ENCODE results near the gene SHISA6.

Gene SHISA6

DNA sequence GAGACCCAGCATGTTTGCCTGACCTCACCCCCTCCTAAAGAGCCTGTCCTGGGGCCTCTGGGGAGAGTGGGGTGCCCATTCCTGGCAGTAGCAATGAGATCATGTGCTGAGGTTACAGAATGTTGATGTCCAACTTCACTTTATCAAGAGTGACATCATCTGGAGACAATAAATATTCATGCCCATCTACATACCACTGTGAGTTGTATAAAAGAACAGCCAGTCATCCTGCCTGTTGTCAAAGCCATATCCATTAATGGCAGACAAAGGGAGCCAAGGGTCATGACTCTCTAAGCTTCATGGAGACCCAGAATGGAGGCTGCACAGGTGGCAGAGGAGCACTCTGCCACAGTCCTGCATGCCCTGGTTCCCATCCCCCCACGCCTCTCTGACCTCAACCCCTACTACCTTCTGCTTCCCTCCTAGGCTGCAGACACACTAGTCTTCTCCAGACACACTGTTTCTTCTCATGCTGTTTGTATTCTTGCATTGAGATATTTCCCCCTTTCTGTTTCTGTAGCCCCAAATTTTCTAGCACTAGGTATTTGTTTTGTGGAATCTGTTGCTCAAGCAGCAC lies 27.1 kb downstream of the SHISA6 start:
- peaks cover 15% of the 10 kb centered on the region for H3K9me3 ChIP-seq (ENCODE audit: insufficient read depth, low read depth, low read length)
- H3K4me3 ChIP-seq (ENCODE audit: low read length) = no peak overlapping the region
- no peaks in the 10 kb centered on the region for H3K36me3 ChIP-seq (ENCODE audit: insufficient read depth, low read depth, low read length)
- H3K9ac ChIP-seq (ENCODE audit: low read depth, low read length) = no peak overlapping the region
- H3K27me3 ChIP-seq (ENCODE audit: insufficient read depth, low read length) = no peaks in the 10 kb centered on the region
- H3K27ac ChIP-seq (ENCODE audit: low read length) = no peak overlapping the region
- no peaks in the 10 kb centered on the region for H3K4me1 ChIP-seq (ENCODE audit: insufficient read depth, low read length)

DNA sequence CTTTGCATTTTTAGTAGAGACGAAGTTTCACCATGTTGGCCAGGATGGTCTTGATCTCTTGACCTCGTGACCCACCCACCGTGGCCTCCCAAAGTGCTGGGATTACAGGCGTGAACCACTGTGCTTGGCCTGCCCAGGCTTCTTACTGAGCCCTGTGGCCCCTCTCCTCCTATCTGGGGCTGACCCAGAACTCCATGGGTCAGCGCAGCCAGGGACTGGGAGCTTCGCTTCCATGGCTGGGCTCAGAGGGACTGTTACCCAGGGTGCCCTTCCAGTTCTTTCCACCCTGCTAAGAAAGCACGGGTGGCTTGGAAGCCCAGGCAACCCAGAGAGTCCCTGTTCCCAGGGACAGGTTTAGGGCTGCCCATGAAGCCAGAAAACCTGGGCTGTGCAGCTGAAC lies 28.2 kb downstream of the SHISA6 start:
- Histone ChIP-seq H3K27ac (ENCODE audit: low read length) (no peak overlapping the region), H3K27me3 (ENCODE audit: insufficient read depth, low read length) (no peaks in the 10 kb centered on the region), H3K9ac (ENCODE audit: low read depth, low read length) (no peak overlapping the region), H3K36me3 (ENCODE audit: insufficient read depth, low read depth, low read length) (no peaks in the 10 kb centered on the region), H3K9me3 (ENCODE audit: insufficient read depth, low read depth, low read length) (peaks cover 4% of the 10 kb centered on the region; the same call in 1 of the 2 replicates), H3K4me1 (ENCODE audit: insufficient read depth, low read length) (no peaks in the 10 kb centered on the region), H3K4me3 (ENCODE audit: low read length) (no peak overlapping the region)

DNA sequence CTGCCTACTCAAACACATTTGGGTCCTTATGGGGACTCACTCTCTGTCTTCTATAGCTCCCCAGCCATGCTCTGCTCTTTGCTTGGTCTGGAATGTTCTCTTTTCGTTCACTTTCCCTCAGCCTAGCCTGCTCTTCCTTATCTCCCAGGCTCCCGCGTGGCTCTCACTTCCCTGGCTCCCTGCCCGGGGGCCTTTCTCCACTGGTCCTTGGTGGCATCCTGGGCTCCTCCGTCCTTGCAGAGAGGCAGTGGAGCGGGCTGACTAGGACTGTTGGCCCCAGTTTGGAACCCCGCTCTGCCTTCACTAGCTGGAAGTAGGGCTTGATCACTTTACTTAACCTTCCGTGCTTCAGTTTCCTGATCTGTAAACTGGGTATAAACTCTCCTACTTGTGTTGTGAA lies 31.2 kb downstream of the SHISA6 start:
- Histone ChIP-seq H3K36me3 (ENCODE audit: insufficient read depth, low read depth, low read length) (no peaks in the 10 kb centered on the region), H3K4me1 (ENCODE audit: insufficient read depth, low read length) (no peaks in the 10 kb centered on the region), H3K9me3 (ENCODE audit: insufficient read depth, low read depth, low read length) (no peaks in the 10 kb centered on the region), H3K27me3 (ENCODE audit: insufficient read depth, low read length) (no peaks in the 10 kb centered on the region), H3K9ac (ENCODE audit: low read depth, low read length) (no peak overlapping the region), H3K27ac (ENCODE audit: low read length) (no peak overlapping the region), H3K4me3 (ENCODE audit: low read length) (no peak overlapping the region)

DNA sequence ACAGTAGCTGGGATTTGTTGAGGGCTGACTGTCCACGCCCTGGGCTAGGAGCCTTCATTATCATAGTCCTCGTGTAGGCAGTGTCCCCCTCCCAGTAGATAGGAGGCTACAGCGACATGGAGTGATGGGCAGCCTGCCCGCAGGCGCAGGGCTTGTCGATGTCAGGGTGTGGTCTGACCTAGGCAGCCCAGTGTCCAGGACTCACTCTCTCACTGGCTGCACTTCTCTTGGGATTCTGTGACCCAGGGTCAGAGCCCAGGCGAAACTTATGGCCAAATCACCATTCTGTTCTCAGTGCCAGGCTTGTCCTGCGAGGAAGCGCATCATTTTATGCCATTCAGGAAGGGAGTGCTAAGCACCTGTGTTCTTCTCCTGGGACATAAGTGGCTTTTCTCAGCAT lies 32.6 kb downstream of the SHISA6 start:
- no peak overlapping the region for H3K27ac ChIP-seq (ENCODE audit: low read length)
- H3K9me3 ChIP-seq (ENCODE audit: insufficient read depth, low read depth, low read length) = no peaks in the 10 kb centered on the region
- H3K4me1 ChIP-seq (ENCODE audit: insufficient read depth, low read length) = no peaks in the 10 kb centered on the region
- no peak overlapping the region for H3K9ac ChIP-seq (ENCODE audit: low read depth, low read length)
- no peak overlapping the region for H3K4me3 ChIP-seq (ENCODE audit: low read length)
- H3K36me3 ChIP-seq (ENCODE audit: insufficient read depth, low read depth, low read length) = no peaks in the 10 kb centered on the region
- no peaks in the 10 kb centered on the region for H3K27me3 ChIP-seq (ENCODE audit: insufficient read depth, low read length)

DNA sequence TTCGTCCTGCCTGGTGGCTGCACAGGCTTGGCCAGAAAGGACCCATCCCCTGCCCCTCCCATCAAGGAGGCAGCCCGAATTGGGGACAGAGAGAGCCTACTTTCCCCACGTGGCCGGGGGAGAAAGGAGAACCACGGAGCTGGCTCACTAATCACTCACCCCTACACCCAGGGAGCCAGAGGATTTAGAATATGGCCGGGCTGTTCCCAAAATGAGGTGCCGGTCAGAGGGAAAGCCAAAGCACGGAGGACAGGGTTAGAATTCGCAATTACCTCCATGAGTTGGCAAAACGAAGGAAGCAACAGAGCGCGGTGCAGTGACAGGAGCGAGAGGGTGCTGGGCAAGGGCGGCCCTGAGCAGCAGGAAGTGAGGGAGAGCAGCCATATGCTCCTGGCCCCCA lies 33.1 kb downstream of the SHISA6 start:
- Histone ChIP-seq H3K27me3 (ENCODE audit: insufficient read depth, low read length) (no peaks in the 10 kb centered on the region), H3K9ac (ENCODE audit: low read depth, low read length) (no peak overlapping the region), H3K27ac (ENCODE audit: low read length) (no peak overlapping the region), H3K4me3 (ENCODE audit: low read length) (no peak overlapping the region), H3K4me1 (ENCODE audit: insufficient read depth, low read length) (no peaks in the 10 kb centered on the region), H3K36me3 (ENCODE audit: insufficient read depth, low read depth, low read length) (no peaks in the 10 kb centered on the region), H3K9me3 (ENCODE audit: insufficient read depth, low read depth, low read length) (no peaks in the 10 kb centered on the region)

DNA sequence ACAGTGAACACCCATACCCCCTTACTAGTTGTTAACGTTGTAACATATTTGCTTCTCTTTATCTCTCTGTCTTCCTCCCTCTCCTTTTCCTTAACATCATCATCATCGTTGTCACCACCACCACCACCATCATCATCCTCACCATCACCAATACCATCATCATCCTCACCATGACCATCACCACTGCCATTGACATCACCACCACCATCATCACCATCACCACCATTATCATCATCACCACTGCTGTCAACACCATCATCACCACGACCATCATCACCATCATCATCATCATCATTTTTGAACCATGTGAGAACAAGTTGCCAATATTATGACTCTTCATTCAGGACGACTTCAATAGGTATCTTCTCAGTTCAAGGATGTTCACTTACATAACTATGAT lies 35.5 kb downstream of the SHISA6 start:
- Histone ChIP-seq H3K36me3 (ENCODE audit: insufficient read depth, low read depth, low read length) (no peaks in the 10 kb centered on the region), H3K9ac (ENCODE audit: low read depth, low read length) (no peak overlapping the region), H3K27me3 (ENCODE audit: insufficient read depth, low read length) (no peaks in the 10 kb centered on the region), H3K4me3 (ENCODE audit: low read length) (no peak overlapping the region), H3K27ac (ENCODE audit: low read length) (no peak overlapping the region), H3K4me1 (ENCODE audit: insufficient read depth, low read length) (no peaks in the 10 kb centered on the region), H3K9me3 (ENCODE audit: insufficient read depth, low read depth, low read length) (no peaks in the 10 kb centered on the region)

DNA sequence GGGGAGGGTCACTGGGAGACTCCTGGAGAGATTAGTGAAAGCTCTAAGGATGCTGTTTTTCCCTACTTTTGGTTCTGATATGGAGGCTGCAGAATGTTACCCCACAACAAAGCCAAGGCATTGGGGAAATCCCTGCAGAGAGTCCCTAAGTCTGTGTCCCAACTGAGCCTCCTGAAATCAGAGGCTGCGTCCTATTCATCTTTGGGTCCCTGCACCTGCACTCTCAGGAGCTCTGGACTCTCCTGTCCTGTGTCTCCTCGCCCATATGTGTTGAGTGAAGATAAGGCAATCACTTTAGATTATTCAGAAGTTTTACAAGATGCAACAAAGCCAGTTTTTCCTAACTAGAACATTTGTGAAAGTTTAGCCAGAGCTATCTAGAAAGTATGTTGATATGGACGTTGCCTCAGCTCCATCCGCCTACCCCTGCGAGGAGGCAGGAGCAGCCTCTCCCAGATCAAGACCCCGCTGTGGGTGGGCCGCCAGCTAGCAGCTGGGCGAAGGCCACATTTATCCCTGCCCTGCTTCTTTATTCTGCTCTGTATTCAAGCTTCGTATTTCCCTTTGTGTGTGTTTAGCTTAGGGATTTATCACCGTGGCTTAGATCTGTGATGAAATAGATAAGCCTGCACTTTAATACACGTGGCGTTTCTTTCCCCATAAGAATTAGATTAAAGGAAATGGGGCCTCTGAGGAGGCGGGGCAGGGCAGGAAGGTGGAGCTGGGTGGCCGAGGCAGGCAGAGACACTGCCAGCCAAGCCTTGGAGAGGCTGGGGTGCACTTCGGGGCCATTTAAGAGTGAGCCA lies 37.4 kb downstream of the SHISA6 start:
- Histone ChIP-seq H3K4me1 (ENCODE audit: insufficient read depth, low read length) (no peaks in the 10 kb centered on the region), H3K9me3 (ENCODE audit: insufficient read depth, low read depth, low read length) (no peaks in the 10 kb centered on the region), H3K27me3 (ENCODE audit: insufficient read depth, low read length) (no peaks in the 10 kb centered on the region), H3K4me3 (ENCODE audit: low read length) (no peak overlapping the region), H3K9ac (ENCODE audit: low read depth, low read length) (no peak overlapping the region), H3K27ac (ENCODE audit: low read length) (no peak overlapping the region), H3K36me3 (ENCODE audit: insufficient read depth, low read depth, low read length) (no peaks in the 10 kb centered on the region)

DNA sequence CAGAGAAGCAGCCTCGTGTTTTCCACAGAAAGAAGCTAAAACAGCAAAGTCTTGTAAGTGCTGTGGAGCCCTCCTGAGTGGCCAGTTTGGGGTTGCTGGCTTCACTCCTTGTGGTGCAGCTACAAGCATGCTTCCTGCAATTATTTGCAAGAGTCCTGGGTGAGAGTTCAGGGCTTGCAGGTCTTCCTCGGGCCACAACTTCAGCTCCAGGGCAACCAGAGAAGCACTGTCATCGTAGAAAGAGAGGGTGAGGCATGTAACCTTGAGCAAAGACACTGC lies 37.9 kb downstream of the SHISA6 start:
- H3K36me3 ChIP-seq (ENCODE audit: insufficient read depth, low read depth, low read length) = no peaks in the 10 kb centered on the region

DNA sequence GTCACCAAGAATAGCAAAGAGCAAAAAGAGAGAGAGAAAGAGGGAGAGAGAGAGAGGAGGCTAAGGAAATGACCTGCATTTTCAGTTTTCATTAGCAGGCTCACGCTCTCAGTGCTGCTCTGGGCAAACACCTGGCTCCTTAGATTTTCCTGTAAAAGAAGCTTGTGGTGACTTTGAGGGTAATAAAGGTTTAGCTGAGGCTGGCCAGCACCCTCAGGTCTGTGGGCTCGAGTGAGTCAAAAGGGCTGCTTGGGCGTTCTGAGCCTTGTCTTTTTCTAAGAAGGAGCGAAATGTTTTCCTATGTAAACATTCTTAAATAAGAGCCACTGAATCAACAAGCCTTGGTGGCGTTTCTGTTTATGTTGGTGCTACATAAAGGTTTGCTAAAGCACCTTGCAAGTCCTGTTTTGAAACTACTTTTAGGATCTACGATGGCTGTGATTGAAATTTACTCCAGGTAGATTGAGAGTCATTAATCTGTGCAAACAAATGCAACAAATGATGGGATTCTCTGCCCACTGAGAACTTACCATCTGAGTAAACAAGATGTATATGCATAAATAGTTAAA lies 38.8 kb downstream of the SHISA6 start:
- Histone ChIP-seq H3K9ac (ENCODE audit: low read depth, low read length) (no peak overlapping the region), H3K4me1 (ENCODE audit: insufficient read depth, low read length) (no peaks in the 10 kb centered on the region), H3K27ac (ENCODE audit: low read length) (no peak overlapping the region), H3K9me3 (ENCODE audit: insufficient read depth, low read depth, low read length) (no peaks in the 10 kb centered on the region), H3K36me3 (ENCODE audit: insufficient read depth, low read depth, low read length) (no peaks in the 10 kb centered on the region), H3K27me3 (ENCODE audit: insufficient read depth, low read length) (no peaks in the 10 kb centered on the region), H3K4me3 (ENCODE audit: low read length) (no peak overlapping the region)

More for the DNA sequence above, 37.9 kb downstream of the SHISA6 start:
- Histone ChIP-seq H3K4me1 (ENCODE audit: insufficient read depth, low read length) (no peaks in the 10 kb centered on the region), H3K4me3 (ENCODE audit: low read length) (no peak overlapping the region), H3K27ac (ENCODE audit: low read length) (no peak overlapping the region), H3K9me3 (ENCODE audit: insufficient read depth, low read depth, low read length) (no peaks in the 10 kb centered on the region), H3K27me3 (ENCODE audit: insufficient read depth, low read length) (no peaks in the 10 kb centered on the region), H3K9ac (ENCODE audit: low read depth, low read length) (no peak overlapping the region)

DNA sequence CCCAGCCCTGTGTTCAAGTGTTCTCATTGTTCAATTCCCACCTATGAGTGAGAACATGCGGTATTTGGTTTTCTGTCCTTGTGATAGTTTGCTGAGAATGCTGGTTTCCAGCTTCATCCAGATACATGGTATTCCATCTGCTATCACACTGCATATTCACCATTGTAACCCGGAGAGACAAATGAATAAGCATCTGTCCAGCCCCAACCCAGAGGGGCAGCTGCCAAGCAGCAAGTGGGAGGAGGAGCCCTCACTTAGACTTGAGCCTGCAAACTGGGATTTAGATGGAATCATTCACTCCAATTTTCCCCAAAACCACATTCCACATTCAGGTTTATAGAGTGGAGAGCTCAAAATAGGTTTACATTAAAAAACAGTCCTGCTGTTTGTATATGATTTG lies 41.6 kb downstream of the SHISA6 start:
- Histone ChIP-seq H3K9ac (ENCODE audit: low read depth, low read length) (no peak overlapping the region), H3K27ac (ENCODE audit: low read length) (no peak overlapping the region), H3K4me3 (ENCODE audit: low read length) (no peak overlapping the region), H3K36me3 (ENCODE audit: insufficient read depth, low read depth, low read length) (no peaks in the 10 kb centered on the region), H3K9me3 (ENCODE audit: insufficient read depth, low read depth, low read length) (no peaks in the 10 kb centered on the region), H3K4me1 (ENCODE audit: insufficient read depth, low read length) (peaks cover 7% of the 10 kb centered on the region; the same call in 1 of the 2 replicates), H3K27me3 (ENCODE audit: insufficient read depth, low read length) (no peaks in the 10 kb centered on the region)

DNA sequence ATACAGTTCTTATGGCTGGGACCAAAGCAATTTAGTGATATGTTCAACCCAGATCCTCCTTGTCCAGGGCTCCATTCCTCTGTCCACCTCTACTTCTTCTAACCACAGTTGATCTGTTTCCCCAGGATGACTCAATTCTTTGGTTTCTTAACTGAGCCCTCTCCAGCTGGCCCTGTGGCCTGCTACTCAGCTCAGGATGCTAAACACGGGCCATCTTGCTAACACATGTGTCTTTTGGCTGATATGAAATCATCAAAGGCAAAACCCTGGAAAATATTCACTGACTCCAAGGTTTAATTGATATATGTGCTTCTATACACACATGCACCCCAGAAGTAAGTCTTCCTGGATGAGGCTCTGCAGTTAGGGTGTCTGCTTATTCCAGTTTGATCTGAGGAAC lies 43.8 kb downstream of the SHISA6 start:
- H3K4me1 ChIP-seq (ENCODE audit: insufficient read depth, low read length) = peaks cover 7% of the 10 kb centered on the region; the same call in 1 of the 2 replicates
- H3K4me3 ChIP-seq (ENCODE audit: low read length) = no peak overlapping the region
- H3K9me3 ChIP-seq (ENCODE audit: insufficient read depth, low read depth, low read length) = no peaks in the 10 kb centered on the region
- no peaks in the 10 kb centered on the region for H3K27me3 ChIP-seq (ENCODE audit: insufficient read depth, low read length)
- H3K27ac ChIP-seq (ENCODE audit: low read length) = no peak overlapping the region
- H3K9ac ChIP-seq (ENCODE audit: low read depth, low read length) = no peak overlapping the region
- H3K36me3 ChIP-seq (ENCODE audit: insufficient read depth, low read depth, low read length) = no peaks in the 10 kb centered on the region

DNA sequence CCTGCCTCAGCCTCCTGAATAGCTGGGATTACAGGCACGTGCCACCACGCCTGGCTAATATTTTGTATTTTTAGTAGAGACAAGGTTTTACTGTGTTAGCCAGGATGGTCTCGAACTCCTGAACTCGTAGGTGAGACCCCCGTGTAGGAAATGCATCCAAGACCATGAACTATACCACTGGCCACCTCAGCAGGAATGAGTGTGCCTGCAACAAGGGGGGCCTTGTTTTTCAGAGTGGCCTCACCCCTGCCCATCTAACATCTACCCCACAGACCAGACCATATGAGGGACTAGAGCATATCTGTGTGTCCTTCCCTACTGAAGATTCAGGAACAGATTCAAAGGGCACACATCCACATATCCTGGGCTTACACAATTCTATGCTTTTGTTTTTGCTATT lies 44.9 kb downstream of the SHISA6 start:
- H3K27ac ChIP-seq (ENCODE audit: low read length) = no peak overlapping the region
- H3K4me1 ChIP-seq (ENCODE audit: insufficient read depth, low read length) = peaks cover 7% of the 10 kb centered on the region; the same call in 1 of the 2 replicates
- H3K36me3 ChIP-seq (ENCODE audit: insufficient read depth, low read depth, low read length) = no peaks in the 10 kb centered on the region
- no peaks in the 10 kb centered on the region for H3K27me3 ChIP-seq (ENCODE audit: insufficient read depth, low read length)
- no peak overlapping the region for H3K9ac ChIP-seq (ENCODE audit: low read depth, low read length)
- no peak overlapping the region for H3K4me3 ChIP-seq (ENCODE audit: low read length)
- no peaks in the 10 kb centered on the region for H3K9me3 ChIP-seq (ENCODE audit: insufficient read depth, low read depth, low read length)

Data from iPS-20b (cell line).